HG03135 (cell line): Measurements from ENCODE around the gene KRTAP10-12.
"Not testable (repeated sequence)": the region's sequence is repeated elsewhere in the genome, so short reads cannot be mapped to it uniquely, and the experiment has no call there.

Experiments used
- ATAC-seq: cut with Tn5 transposase; IDR thresholded peaks from one replicate; pipeline ENCODE4 v1.9.1; 2021; ENCODE audit warnings: mild to moderate bottlenecking, moderate library complexity; ENCODE audit not compliant: unreplicated experiment

The KRTAP10-12 gene

DNA sequence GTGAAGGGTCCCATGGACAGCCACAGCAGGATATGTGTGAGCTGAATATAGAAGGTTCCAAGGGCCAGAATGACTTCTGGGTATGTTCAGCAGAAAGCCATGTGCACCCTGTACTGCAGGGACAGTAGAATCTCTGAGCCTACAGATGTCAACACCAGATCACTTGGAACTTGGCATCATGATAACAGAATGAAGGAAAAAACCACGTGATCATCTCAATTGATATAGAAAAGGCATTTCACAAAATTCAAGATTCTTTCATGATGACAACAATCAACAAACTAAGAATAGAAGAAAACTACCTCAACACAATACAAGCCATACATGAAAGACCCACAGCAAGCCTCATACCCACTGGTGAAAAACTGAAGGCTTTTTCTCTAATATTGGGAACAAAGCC lies 29.4 kb upstream of the KRTAP10-12 start:
- no peak for ATAC-seq

DNA sequence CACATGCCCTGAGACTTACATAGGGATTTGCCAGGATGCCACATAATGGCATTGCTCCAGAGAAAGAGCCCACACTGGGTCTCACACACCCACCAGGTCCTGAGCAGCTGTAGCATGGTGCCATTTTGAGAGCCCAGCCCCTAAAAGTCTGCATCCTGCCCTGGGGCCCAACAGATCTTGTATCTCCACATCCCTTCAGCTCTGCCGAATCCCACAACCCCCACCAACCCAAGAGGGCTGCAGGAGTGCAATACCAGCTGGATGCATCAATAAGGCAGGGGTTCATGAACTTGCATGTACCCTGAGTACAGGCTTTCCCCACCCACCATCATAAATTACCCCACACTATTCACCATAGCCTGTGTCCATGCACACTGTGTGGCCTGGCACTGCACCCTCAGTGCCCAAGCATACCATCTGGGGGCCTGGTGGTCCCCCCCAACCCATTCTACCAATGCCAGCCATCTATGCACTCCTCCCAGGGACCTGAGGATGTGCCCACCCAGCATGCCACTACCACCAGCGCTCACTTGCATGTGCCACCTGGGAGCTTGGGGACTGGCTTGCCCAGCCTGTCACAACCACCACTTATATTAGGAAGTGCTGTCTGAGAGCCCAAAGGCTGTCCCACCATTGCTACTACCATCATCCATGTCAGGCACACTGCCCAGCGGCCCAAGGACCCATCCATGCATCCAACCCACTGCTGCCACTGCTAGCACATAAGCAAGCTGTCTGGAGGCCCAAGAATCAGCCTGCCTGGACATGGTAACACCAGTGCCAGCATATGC lies 26.1 kb upstream of the KRTAP10-12 start:
- no peak for ATAC-seq

DNA sequence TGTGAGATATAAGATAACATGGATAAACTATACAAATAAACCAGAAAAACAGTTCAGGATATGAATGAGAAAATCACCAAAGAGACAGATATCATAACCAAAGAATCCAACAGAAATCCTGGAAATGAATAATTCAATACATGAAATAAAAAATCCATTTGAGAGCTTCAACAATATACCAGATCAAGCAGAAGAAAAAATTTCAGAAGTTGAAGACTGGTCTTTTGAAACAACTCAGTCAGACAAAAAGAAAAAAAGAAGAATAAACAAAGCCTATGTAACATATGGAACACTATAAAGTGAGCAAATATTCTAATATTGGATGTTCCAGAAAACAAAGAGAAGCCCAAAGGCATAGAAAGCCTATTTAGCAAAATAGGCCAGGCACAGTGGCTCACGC lies 25.1 kb upstream of the KRTAP10-12 start:
- ATAC-seq: no peak

DNA sequence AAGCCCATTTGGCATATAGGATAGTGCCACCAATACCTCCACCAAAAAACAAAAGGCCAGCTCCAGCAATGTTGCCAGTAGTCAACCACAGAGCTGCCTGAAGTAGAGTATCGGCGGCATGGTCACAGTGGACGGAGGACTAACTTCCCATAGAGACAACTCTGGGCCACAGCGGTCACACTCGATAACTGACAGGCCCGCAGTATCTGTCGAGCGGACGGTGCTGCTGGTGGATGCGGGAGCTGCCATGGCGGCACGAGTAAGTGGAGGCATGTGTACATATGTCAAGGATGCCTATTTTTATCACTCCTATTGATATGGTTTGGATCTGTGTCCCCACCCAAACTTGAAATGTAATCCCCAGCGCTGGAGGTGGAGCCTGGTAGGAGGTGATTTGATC lies 19.1 kb upstream of the KRTAP10-12 start:
- ATAC-seq: no peak

DNA sequence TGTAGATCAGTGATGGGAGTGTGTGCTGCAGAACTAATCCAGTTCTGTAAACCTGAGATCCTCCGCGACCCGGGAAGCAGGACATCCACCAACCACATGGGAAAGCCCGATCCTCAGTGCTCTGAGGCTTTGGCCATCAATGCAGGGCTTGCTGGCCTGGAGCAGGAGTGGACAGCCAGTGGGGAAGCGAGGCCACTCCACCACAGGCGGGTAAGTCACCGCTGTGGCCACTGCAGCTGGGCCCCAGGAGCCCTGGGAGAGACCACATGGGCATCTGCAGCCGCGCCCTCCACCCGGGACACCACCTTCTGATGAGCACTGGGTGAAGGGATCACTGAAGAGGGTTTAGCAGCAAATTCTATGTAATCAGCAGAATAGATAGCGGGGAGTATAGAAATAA lies 15.8 kb upstream of the KRTAP10-12 start:
- no peak for ATAC-seq

DNA sequence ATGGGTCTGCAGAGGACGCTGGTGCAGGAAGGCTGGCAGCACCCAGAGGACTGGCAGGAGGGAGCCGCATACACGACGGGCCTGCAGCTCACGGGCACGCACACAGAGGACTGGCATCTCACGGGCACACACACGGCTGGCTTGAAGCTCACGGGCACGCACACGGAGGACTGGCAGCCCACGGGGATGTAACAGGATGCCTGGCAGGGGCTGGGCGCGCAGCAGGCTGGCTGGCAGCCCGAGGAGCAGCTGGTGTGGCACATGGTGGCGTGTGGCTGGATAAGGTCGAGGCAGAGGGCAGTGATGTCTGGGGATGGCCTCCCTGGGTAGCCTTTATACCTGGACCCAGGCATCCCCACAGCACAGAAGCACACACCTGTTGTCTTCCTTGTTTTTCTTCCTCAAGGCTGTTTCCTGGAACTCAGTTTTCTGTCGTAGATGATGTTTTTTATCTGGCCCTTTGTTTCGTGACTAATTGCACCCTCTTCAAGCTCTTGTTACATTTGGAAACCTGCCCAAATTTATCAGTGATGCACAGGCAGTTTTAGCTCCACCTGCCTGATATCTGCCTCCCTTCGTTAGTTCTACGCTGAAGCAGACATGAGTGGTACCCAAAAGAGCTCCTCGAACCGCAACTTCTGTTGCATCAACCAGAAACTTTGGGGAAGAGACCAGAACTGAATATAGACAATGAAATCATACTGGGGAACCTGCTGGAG lies 15.0 kb upstream of the KRTAP10-12 start, which contains the start of gene KRTAP12-1:
Gene KRTAP12-1, minus strand, starts transcription at position 303 of the 719 bp plus-strand sequence. Its CDS starts 40 bp downstream, at position 263.
- no peak for ATAC-seq

DNA sequence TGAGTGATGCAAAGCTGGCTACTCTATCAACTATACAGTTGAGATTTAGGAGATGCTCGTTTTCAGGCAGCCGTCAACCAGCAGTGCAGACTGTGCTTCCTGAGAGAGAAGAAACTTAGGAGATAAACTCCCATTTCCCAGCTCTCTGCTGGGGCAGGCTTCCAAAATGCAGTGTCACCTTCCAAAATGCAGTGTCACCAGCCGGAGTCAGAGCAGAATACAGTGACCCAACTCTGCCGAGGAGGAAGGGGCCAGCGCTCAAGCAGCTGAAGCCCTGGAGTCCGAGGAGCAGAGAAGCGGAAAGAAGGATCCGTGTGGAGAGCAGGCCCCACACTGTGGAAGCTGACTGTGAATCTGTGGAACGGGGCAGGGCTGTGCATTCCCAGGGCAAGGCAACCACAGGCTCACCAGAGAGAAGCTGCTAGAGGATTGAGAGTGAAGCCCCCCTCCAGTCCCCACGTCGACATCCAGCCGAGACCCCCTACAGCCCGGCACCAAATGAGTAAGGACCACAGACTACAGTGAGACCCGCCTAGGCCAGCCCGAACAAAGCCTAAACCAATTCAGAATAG lies 14.3 kb upstream of the KRTAP10-12 start:
- no peak for ATAC-seq

DNA sequence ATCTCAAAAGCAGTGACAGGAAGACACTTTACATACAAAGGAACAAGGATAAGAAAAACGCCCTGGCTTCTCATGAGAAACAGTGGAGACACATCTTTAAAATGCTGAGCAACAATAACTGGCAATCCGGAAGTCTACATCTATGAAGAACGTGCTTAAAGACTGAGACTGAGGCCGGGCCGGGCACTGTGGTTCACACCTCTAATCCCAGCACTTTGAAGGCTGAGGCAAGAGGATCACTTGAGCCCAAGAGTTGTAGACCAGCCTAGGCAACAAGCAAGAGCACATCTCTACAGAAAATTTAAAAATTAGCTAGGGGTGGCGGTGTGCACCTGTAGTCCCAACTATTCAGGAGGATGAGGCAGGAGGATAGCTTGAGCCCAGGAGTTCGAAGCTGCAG lies 12.9 kb upstream of the KRTAP10-12 start:
- ATAC-seq: no peak

DNA sequence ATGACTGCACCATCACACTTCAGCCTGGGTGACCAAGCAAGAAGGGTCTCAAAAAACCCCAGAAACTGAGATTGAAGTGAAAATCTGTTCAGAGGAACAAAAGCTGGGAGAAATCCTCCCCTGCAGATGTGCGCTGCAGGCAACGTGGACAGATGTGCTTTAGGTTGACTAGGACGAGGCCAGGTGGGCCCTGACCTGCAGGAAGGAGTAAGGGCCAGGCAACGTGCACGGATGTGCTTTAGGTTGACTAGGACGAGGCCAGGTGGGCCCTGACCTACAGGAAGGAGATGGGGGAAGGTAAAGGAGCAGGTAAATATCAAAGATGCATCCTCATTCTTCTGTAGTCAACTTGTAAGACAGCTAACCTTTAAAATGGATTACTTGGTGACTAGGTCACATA lies 12.5 kb upstream of the KRTAP10-12 start:
- ATAC-seq: no peak

DNA sequence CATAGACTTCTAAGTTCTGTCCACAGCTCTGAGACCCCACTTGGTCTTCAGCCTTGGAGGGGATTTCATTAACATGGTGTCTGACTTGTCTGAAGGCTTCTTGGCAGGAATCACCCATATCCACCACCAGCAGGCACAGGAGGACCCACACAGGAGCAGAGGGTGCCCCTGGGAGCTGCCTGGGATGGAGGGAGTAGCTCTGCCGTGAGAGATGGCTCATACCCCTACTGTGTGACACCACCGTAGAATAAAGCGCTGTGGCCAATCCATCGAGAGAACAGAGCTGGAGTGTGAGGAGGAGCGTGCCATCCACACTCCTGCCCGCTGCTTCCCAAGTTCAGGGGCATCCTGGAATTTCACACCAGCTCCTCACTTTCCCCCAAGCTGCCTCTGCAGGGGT lies 11.9 kb upstream of the KRTAP10-12 start:
- ATAC-seq: not testable (repeated sequence)

DNA sequence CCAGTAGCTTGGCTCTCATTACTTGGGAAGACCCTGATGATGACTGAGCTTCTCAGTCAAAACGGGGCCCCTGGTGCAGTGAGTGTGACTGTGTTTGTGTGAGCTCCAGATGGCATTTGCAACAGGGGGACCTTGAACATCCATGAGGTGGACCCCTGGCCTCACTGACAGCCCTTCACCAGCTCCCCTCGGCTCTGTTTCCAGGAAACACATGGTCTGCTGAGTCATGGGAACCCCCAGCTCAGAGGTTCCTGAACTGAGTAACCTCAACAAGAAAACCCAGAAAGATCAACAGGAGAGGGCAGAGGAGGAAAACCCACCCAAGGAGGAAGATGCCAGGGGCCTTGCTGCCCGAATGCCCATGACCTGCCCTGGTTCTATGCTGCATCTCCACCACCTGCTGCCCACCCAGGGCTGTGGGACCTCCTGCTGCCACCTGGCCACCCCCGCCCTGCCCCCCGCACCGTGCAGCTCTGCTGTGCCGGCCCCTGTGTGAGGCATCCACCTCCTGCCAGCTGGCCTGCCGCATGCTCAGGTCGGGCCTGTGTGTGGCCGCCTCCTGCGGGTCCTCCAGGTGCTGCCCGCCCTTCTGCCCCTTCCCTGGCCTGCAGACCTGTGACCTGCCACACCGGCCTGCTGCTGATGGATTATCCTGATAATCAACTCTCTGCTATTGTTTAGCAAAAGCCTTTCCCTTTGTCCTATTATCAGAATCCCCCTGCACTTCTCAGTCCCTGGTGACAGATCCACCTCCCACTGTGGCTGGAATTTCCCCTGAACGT lies 10.8 kb upstream of the KRTAP10-12 start:
- no peak for ATAC-seq

DNA sequence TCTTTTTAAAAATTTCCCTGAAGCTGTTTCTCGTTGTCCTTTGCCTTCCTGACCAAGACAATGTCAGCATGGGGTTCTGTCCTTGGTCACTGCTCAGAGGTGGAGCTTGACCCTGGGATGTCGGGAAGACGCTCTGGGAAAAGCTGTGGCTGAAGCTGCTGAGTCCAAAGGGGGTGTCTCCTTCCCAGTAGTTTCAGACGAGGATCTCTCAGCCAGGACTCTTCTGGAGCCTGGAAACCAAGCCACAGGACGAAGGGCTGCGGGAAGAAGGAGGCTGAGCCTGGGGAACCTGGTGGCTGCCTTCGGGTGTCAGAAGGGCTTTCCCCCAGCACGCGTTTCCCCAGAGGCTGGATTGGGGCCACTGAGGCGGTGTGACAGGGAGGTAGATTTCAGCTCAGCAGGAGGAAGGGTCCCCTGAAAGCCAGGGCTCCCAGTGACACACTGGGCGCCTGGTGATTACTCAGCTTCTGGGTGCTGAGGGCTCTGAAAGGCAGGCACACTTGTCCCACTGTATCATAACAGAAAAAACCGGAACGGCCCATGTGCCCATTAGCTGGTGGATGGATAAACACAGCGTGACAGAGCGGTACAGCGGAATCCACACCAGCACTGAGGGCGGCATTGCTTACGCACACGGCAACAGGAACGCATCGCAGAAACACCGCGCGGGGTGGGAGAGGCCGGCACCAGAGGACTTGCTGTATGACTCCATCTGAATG lies 10.0 kb upstream of the KRTAP10-12 start:
- ATAC-seq: no peak

DNA sequence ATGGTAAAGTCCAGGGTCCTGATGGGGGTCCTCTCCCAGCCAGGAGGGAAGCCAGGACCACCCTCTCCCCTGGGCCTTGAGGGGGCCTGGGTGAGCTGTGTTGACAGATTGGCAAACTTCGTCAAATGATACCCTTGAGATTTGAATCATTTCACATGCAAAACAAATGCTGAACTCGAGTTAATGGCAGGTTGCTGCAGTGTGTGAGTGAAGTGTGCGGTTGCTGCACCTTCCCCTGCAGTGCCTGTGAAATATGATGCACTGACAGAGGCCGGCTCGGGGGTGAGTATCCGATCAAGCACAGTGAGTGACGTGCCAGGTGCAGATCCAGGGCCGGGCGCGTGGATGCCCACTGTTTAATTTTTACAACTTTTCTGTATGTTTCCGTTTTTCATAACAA lies 9.3 kb upstream of the KRTAP10-12 start:
- no peak for ATAC-seq

DNA sequence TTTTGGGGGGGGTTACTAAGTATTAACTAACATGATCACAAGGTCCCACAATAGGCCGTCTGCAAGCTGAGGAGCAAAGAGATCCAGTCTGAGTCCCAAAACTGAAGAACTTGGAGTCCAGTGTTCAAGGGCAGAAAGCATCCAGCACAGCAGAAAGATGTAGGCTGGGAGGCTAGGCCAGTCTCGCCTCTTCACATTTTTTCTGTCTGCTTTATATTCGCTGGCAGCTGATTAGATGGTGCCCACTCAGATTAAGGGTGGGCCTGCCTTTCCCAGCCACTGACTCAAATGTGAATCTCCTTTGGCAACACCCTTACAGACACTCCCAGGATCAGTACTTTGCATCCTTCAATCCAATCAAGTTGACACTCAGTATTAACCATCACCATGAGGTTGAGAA lies 7.2 kb upstream of the KRTAP10-12 start:
- ATAC-seq: not testable (repeated sequence)

DNA sequence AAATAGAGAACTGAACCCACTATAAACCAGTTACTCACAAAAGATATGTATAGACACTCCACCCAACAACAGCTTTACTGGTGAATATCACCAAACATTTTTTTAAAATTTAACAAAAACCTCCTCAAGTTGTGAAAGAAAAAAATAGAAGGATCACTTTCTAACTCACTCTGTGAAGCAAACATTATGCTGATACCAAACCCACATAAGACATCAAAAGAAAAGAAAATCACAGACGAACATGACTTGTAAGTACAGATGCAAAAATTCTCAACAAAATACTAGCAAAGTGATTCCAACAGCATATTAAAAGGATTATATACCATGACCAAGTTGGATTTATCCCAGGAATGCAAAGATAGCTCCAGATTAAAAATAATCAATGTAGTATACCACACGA lies 5.3 kb upstream of the KRTAP10-12 start:
- no peak for ATAC-seq

DNA sequence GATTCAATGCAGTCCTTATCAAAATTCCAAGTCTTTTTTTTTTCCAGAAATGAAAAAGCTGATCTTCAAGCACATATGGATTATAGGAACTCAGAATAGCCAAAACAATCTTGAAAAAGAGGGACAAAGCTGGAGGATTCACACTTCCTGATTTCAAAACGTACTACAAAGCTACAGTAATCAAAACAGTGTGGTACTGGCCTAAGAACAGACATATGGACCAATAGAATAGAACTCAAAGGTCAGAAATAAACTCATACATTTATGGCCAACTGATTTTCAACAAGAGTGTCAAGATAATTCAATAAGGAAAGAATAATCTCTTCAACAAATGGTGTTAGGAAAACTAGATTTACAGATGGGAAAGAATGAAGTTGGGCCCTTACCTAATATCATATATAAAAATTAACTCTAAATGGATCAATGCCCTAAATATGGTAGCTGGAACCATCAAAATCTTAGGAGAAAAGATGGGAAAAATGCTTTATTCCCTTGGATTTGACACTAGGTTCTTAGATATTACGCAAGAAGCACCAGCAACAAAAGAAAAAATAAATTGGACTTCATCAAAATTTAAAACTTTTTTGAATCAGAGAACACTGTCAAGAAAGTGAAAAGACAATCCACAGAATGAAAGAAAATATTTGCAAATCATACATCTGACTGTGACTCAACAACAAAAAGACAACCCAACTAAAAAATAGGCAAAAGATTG lies 4.0 kb upstream of the KRTAP10-12 start:
- ATAC-seq: no peak

DNA sequence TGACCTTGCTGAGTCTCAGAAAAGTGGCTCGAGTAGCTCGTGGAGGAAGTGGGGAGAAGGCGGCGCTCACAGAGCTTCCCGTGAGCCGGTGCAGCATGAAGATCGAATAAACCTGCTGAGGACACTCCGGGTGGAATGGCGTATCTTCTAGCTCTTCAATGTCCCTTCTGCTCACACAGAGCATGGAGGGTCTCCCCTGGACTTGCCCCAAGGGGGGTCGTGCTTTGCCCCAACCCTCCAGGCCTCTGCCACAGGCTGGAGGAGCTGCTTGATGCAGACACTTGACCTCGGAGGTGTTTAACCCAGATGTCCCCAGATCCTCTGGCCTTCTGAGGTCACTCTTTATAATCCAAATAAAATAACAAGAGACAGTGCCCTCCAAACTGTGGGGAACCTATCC lies 2.2 kb upstream of the KRTAP10-12 start:
- ATAC-seq: no peak

DNA sequence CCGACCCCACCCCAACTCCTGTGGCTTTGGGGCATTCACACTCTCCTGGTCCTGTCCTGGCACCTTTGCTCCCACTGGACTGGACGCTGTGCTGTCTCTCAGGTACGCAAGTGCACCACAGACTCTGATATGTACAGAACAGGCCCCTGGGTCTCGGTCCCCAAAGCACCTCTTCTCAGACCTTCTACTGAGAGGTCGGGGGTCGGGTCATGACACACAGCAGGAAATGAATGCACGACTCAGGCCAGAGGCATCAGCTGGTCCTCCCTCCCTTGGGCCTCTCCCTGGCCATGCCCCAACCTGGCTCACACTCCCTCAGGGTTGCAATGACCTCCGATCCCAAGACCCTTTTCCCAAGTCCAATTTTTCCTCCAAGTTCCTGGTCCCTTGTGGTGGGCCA lies 1.8 kb upstream of the KRTAP10-12 start:
- ATAC-seq: no peak

DNA sequence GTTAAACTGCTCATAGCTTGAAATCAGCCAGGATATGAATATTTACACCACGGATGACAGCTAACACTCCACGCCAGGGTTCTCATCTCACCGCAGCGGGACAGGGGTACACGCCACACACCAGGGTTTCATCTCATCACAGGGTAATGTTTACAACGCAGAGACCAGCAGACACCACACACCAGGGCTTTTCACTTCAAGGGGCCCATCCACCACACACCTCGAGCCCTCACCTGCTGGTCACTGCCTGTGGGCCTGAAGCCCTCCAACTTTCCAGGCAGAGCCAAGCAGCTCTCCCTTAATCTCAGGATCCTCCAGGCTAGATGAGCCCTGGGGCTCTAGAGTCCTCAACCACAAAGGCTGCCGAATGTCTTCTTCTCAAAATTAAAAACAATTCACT lies 1.3 kb upstream of the KRTAP10-12 start:
- no peak for ATAC-seq

DNA sequence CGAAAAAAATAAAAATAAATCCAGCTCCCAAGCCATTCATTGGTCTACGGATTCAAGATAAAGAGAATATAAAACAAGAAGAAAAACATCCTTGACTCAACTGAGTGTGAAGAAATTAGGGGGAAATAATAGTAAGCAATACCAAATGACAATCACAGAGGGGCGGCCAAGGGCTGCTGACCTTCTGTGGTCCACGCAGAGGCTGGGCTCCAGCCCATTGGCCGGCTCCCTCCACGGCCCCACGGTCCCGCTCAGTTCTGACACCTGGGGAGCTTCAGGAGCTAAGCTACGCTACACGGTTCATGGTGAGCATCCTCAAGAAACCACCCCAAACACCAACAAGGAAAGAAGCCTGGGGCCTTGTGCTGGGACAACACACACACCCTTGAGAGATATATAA lies 400 bp upstream of the KRTAP10-12 start:
- no peak for ATAC-seq
